Common myeloid progenitor, CD34-positive (primary cell): ENCODE data around the gene C2orf49.

Experiments used
- CTCF ChIA-PET: fragments of 350-600 bp; sonication (Branson Sonifier 250); formaldehyde crosslinking; loops from one replicate; lab custom pipeline; 2021; ENCODE audit warnings: antibody characterized with exemption; lab: Charles Lee
- POLR2A ChIA-PET: fragments of 350-600 bp; sonication (Branson Sonifier 250); formaldehyde crosslinking; loops from one replicate; lab custom pipeline; 2021; ENCODE audit warnings: antibody characterized with exemption; lab: Charles Lee
- DNase-seq, 3 donors: peaks; one replicate each; pipeline versions ENCODE4 v3.0.0 to v3.0.0-alpha.2; 2013
- H3K27ac ChIP-seq, 2 experiments: 1 replicate in 1 of 2; 2 replicates in 1 of 2; pipeline ENCODE4 v1.7.0; 2013; ENCODE audit warnings: inconsistent platforms in 2 of 2, low read length in 2 of 2, mild to moderate bottlenecking in 2 of 2, low read depth in 1 of 2, moderate library complexity in 1 of 2; ENCODE audit not compliant: severe bottlenecking in 2 of 2, insufficient read depth in 1 of 2, poor library complexity in 1 of 2
- H3K27me3 ChIP-seq, 5 experiments: replicated peaks in 2 of 5; 1 replicate in 3 of 5; 2 replicates in 2 of 5; pipeline versions ENCODE4 v1.6.1 to v1.7.0; 2013; ENCODE audit warnings: low read length in 4 of 5, mild to moderate bottlenecking in 2 of 5, moderate library complexity in 2 of 5, inconsistent platforms in 1 of 5; ENCODE audit not compliant: insufficient read depth in 5 of 5, control insufficient read depth in 4 of 5
- H3K36me3 ChIP-seq, 4 experiments: 1 replicate in 2 of 4; 2 replicates in 2 of 4; pipeline versions ENCODE4 v1.6.1 to v1.7.0; 2013; ENCODE audit warnings: low read length in 3 of 4, control low read depth in 1 of 4, mild to moderate bottlenecking in 1 of 4; ENCODE audit not compliant: control insufficient read depth in 4 of 4, insufficient read depth in 4 of 4
- H3K4me1 ChIP-seq, 4 experiments: 1 replicate in 3 of 4; 2 replicates in 1 of 4; pipeline versions ENCODE4 v1.6.1 to v1.7.1; 2013; ENCODE audit warnings: low read length in 3 of 4, mild to moderate bottlenecking in 3 of 4, control low read depth in 1 of 4, inconsistent platforms in 1 of 4, moderate library complexity in 1 of 4; ENCODE audit not compliant: control insufficient read depth in 4 of 4, insufficient read depth in 4 of 4; ENCODE audit errors: control extremely low read depth in 1 of 4
- H3K4me3 ChIP-seq, 7 experiments: 1 replicate in 4 of 7; 2 replicates in 3 of 7; pipeline versions ENCODE4 v1.5.1 to v1.7.0; 2013; ENCODE audit warnings: mild to moderate bottlenecking in 7 of 7, low read length in 6 of 7, moderate library complexity in 6 of 7, inconsistent platforms in 2 of 7, low read depth in 2 of 7, control low read depth in 1 of 7; ENCODE audit not compliant: insufficient read depth in 4 of 7, control insufficient read depth in 1 of 7; ENCODE audit errors: extremely low read depth in 1 of 7
- H3K9me3 ChIP-seq, 5 experiments: 1 replicate in 4 of 5; 2 replicates in 1 of 5; pipeline versions ENCODE4 v1.6.1 to v1.7.1; 2013; ENCODE audit warnings: low read length in 4 of 5, mild to moderate bottlenecking in 2 of 5, inconsistent platforms in 1 of 5, low read depth in 1 of 5, moderate library complexity in 1 of 5; ENCODE audit not compliant: control insufficient read depth in 4 of 5, insufficient read depth in 2 of 5; ENCODE audit errors: control extremely low read depth in 1 of 5
- WGBS: methylation state at CpG from one replicate; pipeline ENCODE4 v1.1.5; 2013; ENCODE audit not compliant: insufficient coverage; 5-methylcytosine and 5-hydroxymethylcytosine counted together

Gene C2orf49

DNA sequence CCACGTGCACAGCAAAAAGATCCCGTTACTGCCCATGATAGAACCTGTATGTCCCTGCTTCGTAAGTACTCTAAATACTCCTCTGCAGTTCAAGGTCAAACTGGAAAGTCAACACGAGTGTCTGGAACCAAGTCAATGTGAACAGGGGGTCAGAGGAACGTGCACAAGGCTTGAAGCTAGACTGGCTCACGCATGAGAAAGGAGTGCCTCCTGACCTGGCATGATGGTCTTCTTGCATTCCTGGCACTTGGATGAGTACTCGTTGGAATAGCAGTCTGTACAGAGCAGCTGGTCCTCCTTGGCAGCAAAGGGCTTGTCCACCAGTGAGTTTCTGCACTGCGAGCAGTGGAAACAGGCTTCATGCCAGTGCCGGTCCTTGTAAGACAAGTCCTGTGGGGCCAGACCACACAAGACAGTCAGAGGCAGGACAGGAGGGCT is 36.0 kb downstream of the C2orf49 start:
- H3K4me3 ChIP-seq: no peak overlapping the region
- H3K27me3 ChIP-seq: no peaks in the 10 kb centered on the region
- no peak for DNase-seq
- ChIA-PET POLR2A (no interaction called here), CTCF (interaction anchor here (1.8 to 3.8 kb wide), 3 partner anchors 40 to 147 kb away, joined by 5 to 53 read pairs (median 6); no protein-coding TSS in a partner anchor)
- WGBS: 91% methylated on average over 9 of the region's 9 CpGs
- H3K4me1 ChIP-seq: peaks cover 0 to 12% (median 0%) of the 10 kb centered on the region in 4 experiments
- no peak overlapping the region for H3K27ac ChIP-seq
- H3K36me3 ChIP-seq: peaks cover 0 to 26% (median 8%) of the 10 kb centered on the region in 4 experiments
- H3K9me3 ChIP-seq: no peaks in the 10 kb centered on the region

DNA sequence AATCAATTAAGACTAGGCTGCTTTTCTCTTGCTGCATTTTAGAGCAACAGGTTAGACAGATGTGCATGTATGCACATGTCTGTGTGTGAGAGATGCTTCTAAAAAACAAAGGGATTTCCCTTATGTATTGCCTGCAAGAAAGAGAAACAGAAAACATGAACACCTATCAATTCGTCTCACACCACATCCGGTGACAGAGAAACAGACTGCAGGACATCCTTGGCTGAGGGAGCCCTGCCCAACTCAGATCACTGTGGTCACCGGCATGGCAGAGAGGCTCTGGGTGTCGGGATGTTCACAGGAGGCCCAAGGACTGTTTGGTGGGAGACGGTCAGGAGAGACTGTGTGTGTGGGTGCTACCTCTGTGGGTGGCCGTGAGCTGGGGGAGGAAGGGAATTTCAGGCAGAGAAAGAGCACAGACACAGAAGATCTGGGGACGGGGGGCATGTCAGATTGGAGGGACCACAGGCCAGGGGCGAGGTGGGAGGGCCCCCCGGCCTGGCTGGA is 36.6 kb downstream of the C2orf49 start:
- no peak overlapping the region for H3K27ac ChIP-seq
- peaks cover 0 to 18% (median 0%) of the 10 kb centered on the region in 4 experiments for H3K4me1 ChIP-seq
- CTCF ChIA-PET: interaction anchor here (3.8 kb wide), 1 partner anchor 147 kb away, joined by 53 read pairs; no protein-coding TSS in a partner anchor
- no peaks in the 10 kb centered on the region for H3K27me3 ChIP-seq
- POLR2A ChIA-PET: no interaction called here
- no peak overlapping the region for H3K4me3 ChIP-seq
- peaks cover 0 to 26% (median 8%) of the 10 kb centered on the region in 4 experiments for H3K36me3 ChIP-seq
- WGBS: 98% methylated on average over 5 of the region's 9 CpGs
- no peak for DNase-seq
- H3K9me3 ChIP-seq: no peaks in the 10 kb centered on the region

- no peak for DNase-seq
- Histone ChIP-seq H3K4me3 (no peak overlapping the region), H3K27ac (no peak overlapping the region), H3K36me3 (peaks cover 0 to 26% (median 8%) of the 10 kb centered on the region in 4 experiments), H3K4me1 (peaks cover 2 to 23% (median 7%) of the 10 kb centered on the region in 4 experiments), H3K9me3 (no peaks in the 10 kb centered on the region), H3K27me3 (no peaks in the 10 kb centered on the region)
- ChIA-PET CTCF (interaction anchor here (1.3 to 1.7 kb wide), 4 partner anchors 9 to 148 kb away, joined by 3 to 5 read pairs (median 4); no protein-coding TSS in a partner anchor), POLR2A (no interaction called here)
- 88% methylated on average over 12 of the region's 15 CpGs for WGBS
Measured at GRCh38 chr2:105375001-105375561, 37.7 kb downstream of the C2orf49 start.

GRCh38 chr2:105376010-105376409 is 38.7 kb downstream of the C2orf49 start:
- ChIA-PET POLR2A (no interaction called here), CTCF (interaction anchor here (1.0 to 1.7 kb wide), 5 partner anchors 9 to 147 kb away, joined by 3 to 5 read pairs (median 4); no protein-coding TSS in a partner anchor)
- no peaks in the 10 kb centered on the region for H3K9me3 ChIP-seq
- no peaks in the 10 kb centered on the region for H3K27me3 ChIP-seq
- H3K4me1 ChIP-seq: peaks cover 5 to 31% (median 14%) of the 10 kb centered on the region in 4 experiments
- 95% methylated on average over 10 of the region's 11 CpGs for WGBS
- DNase-seq: no peak
- H3K4me3 ChIP-seq: no peak overlapping the region
- H3K27ac ChIP-seq: no peak overlapping the region
- peaks cover 0 to 26% (median 8%) of the 10 kb centered on the region in 4 experiments for H3K36me3 ChIP-seq

- no peak for DNase-seq
- CTCF ChIA-PET: interaction anchor here (1.5 kb wide), 1 partner anchor 14 kb away, joined by 4 read pairs; no protein-coding TSS in a partner anchor
- POLR2A ChIA-PET: no interaction called here
- H3K27ac ChIP-seq: no peak overlapping the region
- no peaks in the 10 kb centered on the region for H3K27me3 ChIP-seq
- H3K36me3 ChIP-seq: peaks cover 0 to 24% (median 6%) of the 10 kb centered on the region in 4 experiments
- WGBS: 95% methylated on average over 3 of the region's 5 CpGs
- H3K4me1 ChIP-seq: peaks cover 5 to 39% (median 16%) of the 10 kb centered on the region in 4 experiments
- H3K9me3 ChIP-seq: no peaks in the 10 kb centered on the region
- no peak overlapping the region for H3K4me3 ChIP-seq
Measured at GRCh38 chr2:105376789-105377240, 39.5 kb downstream of the C2orf49 start.

DNA sequence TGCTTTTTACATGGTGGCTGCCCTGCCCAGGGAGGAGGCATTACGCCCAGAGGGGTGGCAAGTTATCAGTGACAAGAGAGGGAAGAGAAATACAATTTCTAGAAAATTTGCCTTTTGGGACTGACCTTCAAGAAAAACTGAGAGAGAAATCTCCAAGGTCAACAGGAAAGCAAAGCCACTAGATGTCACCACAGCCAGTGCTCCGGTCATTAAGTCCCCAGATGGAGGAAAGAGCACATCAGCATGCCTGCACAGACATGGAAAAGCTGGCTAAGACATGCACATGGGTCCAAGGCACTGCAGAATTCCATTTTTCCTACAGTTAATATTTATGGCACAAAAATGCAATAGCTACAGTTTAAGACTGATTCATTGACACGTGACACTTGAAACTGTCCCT is 40.5 kb downstream of the C2orf49 start:
- DNase-seq: no peak
- Histone ChIP-seq H3K4me3 (no peak overlapping the region), H3K9me3 (no peaks in the 10 kb centered on the region), H3K27me3 (no peaks in the 10 kb centered on the region), H3K4me1 (peaks cover 5 to 48% (median 19%) of the 10 kb centered on the region in 4 experiments), H3K27ac (no peak overlapping the region), H3K36me3 (peaks cover 0 to 22% (median 5%) of the 10 kb centered on the region in 4 experiments)
- ChIA-PET POLR2A (no interaction called here), CTCF (interaction anchor here (0.6 to 4.9 kb wide), 4 partner anchors 10 to 144 kb away, joined by 3 to 17 read pairs (median 4); no protein-coding TSS in a partner anchor)
- WGBS: 90% methylated on average over 2 of the region's 3 CpGs
